Measurements from ENCODE around the gene KANSL1L. TPM values are rescaled to one million over a fixed set of nuclear protein-coding genes. Genes with fewer than 3 reads are reported as not detected.

The KANSL1L gene
- total and polyA plus RNA-seq, 7 donors, result 1.8 to 21.5 (median 14.9) TPM

DNA sequence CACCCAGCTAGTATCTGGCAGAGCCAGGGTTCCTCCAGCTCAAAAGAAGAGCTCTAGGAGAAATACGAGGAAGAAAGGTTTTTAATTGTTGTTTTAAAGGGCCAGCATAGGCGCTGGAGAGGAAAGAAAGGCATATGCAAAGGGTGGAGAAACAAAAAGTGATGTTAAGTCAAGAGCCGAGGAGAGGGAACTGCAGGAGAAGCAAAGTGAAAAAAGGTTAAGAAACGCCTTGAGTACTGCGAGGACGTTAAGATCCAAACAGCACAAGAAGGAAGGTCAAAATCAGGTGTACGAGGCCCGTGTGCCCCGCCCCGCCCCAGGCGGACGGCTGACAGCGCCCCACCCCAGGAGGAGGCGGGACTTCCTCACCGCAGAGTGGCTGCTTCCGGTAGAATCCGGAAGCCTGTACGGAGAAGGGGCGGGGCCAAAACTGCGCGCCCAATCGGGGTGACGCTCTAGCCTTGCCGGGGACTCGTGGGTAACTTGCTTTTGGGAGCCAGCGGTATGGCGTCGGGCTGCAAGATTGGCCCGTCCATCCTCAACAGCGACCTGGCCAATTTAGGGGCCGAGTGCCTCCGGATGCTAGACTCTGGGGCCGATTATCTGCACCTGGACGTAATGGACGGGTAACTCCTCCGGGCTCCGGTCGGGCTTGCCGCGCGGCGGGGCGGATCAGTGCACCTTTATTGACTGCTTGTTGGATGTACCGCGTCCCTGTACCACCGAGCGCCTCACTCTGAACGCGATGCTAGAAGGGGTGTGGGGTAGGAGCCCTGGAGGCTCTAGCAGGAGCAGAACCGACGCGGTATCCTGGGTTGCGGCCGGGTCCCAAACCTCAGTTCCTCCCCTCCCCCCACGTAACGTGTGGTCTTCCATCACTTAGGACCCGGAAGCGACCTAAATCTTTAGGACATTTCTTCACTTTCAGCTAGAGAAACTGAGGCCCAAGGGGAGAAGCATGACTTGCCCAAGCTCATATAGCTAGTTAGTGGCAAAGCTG is 168.8 kb downstream of the KANSL1L start, which contains the start of gene RPE:
RPE (plus strand) TSS at position 481 of the 1,000 bp plus-strand sequence; CDS start at position 505, 24 bp downstream.
- TF ChIP-seq CTCF (IDR thresholded peaks at IDR 0.05), result no peak
- Histone ChIP-seq H3K27ac (peak within 1 kb of the TSS; percentile 81), H3K4me3 (peak within 1 kb of the TSS; percentile 97), H3K4me1 (peaks cover 35% of the 10 kb centered on the region), H3K36me3 (ENCODE audit: insufficient read depth in 1 of 2, low read depth in 1 of 2) (peaks cover 0 to 1% of the 10 kb centered on the region in 2 donors), H3K27me3 (ENCODE audit: insufficient read depth in 3 of 3, low read length in 2 of 3) (no peaks in the 10 kb centered on the region), H3K9me3 (no peaks in the 10 kb centered on the region)
- peak; percentile 99 to 100 (median 100) for ATAC-seq
- 0% methylated on average over 56 to 58 of the region's 58 CpGs for WGBS, 3 donors
- intact Hi-C loops (cut with DNase I), result loop anchor here in 1 of 2 donors (10.0 kb wide), 1 partner anchor 172 kb away; the partner anchor contains the start of gene KANSL1L
- DNase-seq, result peak; percentile 97 to 99

- 96 to 99% (median 96%) methylated on average over 31 to 32 of the region's 32 CpGs for WGBS, 3 donors
- intact Hi-C loops (cut with DNase I), result loop anchor here in 1 of 2 donors (10.0 kb wide), 1 partner anchor 174 kb away; the partner anchor contains the start of gene KANSL1L
- Histone ChIP-seq H3K36me3 (ENCODE audit: insufficient read depth in 1 of 2, low read depth in 1 of 2) (no peaks in the 10 kb centered on the region), H3K27me3 (ENCODE audit: insufficient read depth in 3 of 3, low read length in 2 of 3) (no peaks in the 10 kb centered on the region), H3K27ac (no peak overlapping the region), H3K9me3 (no peaks in the 10 kb centered on the region), H3K4me1 (peaks cover 24% of the 10 kb centered on the region), H3K4me3 (no peak overlapping the region)
- ATAC-seq (no peak), DNase-seq (peak in 1 of 2 donors; percentile 54)
- no peak for TF ChIP-seq CTCF (IDR thresholded peaks at IDR 0.05)
Measured at GRCh38 chr2:210000464-210001324, 170.5 kb downstream of the KANSL1L start.

DNA sequence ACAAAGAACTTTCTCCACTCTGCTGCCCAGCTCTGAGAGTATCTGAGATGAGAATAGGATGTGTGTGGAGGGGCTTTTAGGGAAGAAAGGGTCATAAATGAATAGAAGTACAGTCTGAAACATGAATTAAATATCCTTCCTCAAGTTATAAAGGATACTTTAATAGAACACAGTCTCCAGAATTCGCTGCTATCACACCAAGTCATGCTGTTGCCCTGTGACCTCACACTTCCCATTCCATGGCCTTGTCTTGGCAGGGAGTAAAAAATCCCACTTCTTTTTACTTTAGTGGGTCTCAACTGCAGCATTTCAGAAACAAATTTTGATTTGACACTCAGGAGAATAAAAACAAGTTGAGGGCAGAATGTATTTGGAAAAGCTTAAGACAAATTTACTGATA is 172.6 kb downstream of the KANSL1L start:
- no peaks in the 10 kb centered on the region for H3K36me3 ChIP-seq (ENCODE audit: insufficient read depth in 1 of 2, low read depth in 1 of 2)
- TF ChIP-seq CTCF (IDR thresholded peaks at IDR 0.05), result no peak
- H3K4me3 ChIP-seq, result no peak overlapping the region
- DNase-seq (no peak), ATAC-seq (no peak)
- 31 to 55% (median 44%) methylated on average over 1 of the region's 1 CpG for WGBS, 3 donors
- H3K27ac ChIP-seq, result no peak overlapping the region
- intact Hi-C loops (cut with DNase I), result no loop called here
- H3K4me1 ChIP-seq, result peaks cover 8% of the 10 kb centered on the region
- no peaks in the 10 kb centered on the region for H3K9me3 ChIP-seq
- no peaks in the 10 kb centered on the region for H3K27me3 ChIP-seq (ENCODE audit: insufficient read depth in 3 of 3, low read length in 2 of 3)

- no peak for TF ChIP-seq CTCF (IDR thresholded peaks at IDR 0.05)
- no peaks in the 10 kb centered on the region for H3K9me3 ChIP-seq
- intact Hi-C loops (cut with DNase I), result no loop called here
- no peaks in the 10 kb centered on the region for H3K4me1 ChIP-seq
- ATAC-seq (no peak), DNase-seq (no peak)
- no peaks in the 10 kb centered on the region for H3K27me3 ChIP-seq (ENCODE audit: insufficient read depth in 3 of 3, low read length in 2 of 3)
- 88 to 89% (median 88%) methylated on average over 9 of the region's 9 CpGs for WGBS, 3 donors
- H3K27ac ChIP-seq, result no peak overlapping the region
- no peaks in the 10 kb centered on the region for H3K36me3 ChIP-seq (ENCODE audit: insufficient read depth in 1 of 2, low read depth in 1 of 2)
- H3K4me3 ChIP-seq, result no peak overlapping the region
Measured at GRCh38 chr2:209993968-209994367, 177.2 kb downstream of the KANSL1L start.
